HG02938 (cell line): ENCODE measurements around the gene HNRNPL.
A peak's percentile ranks its signal among the peaks of the same experiment; 100 is the strongest.
"Not testable (repeated sequence)": the region's sequence is repeated elsewhere in the genome, so short reads cannot be mapped to it uniquely, and the experiment has no call there.

ENCODE experiments used
- ATAC-seq: cut with Tn5 transposase; IDR thresholded peaks from one replicate; pipeline ENCODE4 v1.9.1; 2021; ENCODE audit warnings: mild to moderate bottlenecking, moderate library complexity; ENCODE audit not compliant: unreplicated experiment

The HNRNPL gene

GRCh38 chr19:38849860-38850435 lies at the start of gene HNRNPL:
HNRNPL (minus strand) TSS chr19:38849986; CDS start chr19:38849966, 20 bp downstream.
- ATAC-seq, result peak; percentile 57

- no peak for ATAC-seq
Observed at GRCh38 chr19:38898788-38899446, 49.1 kb upstream of the HNRNPL start.

GRCh38 chr19:38894968-38895367 lies 45.2 kb upstream of the HNRNPL start:
- no peak for ATAC-seq

DNA sequence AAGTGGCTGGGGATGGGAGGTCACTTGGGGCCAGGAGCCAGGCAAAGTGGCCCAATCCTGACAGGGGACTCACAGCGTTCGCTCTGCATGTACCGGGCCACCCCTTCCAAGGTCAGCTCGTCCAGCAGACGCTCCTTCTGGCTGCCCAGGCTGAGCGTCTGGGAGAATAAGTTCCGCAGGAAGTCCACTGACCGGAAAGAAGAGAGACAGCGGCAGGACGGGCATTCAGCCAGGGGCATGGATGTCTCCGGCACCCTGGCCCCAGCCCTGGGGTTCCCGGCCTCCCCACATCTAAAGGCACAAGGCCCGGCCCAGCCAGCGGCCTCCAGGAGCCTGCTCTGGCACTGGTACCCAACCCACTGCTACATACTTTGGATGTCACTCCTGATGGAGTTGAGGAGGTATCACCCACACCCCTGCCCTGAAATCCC lies 43.6 kb upstream of the HNRNPL start:
- no peak for ATAC-seq

GRCh38 chr19:38892841-38893240 lies 43.1 kb upstream of the HNRNPL start:
- ATAC-seq, result no peak

- no peak for ATAC-seq
Observed at GRCh38 chr19:38891771-38892170, 42.0 kb upstream of the HNRNPL start.

DNA sequence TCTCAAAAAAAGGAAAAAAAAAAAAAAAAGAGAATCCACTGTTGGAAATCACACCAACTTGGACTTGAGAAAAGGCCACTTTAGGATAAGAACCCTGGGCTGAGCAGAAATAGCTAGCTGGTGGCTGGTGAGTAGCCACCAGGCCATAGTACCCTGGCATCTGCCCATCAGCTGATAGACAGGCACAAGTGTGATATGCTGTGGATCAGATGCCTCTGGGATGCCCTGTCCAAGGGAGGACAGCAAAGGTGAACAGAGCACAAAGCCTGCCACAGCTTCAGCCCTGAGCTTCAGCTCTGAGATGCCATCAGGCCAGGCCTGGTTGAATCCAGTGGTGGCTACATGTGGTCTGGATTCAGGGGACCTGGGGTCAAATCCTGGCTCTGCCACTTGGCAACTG lies 40.9 kb upstream of the HNRNPL start:
- no peak for ATAC-seq

GRCh38 chr19:38889803-38890202 lies 40.0 kb upstream of the HNRNPL start:
- ATAC-seq, result no peak

DNA sequence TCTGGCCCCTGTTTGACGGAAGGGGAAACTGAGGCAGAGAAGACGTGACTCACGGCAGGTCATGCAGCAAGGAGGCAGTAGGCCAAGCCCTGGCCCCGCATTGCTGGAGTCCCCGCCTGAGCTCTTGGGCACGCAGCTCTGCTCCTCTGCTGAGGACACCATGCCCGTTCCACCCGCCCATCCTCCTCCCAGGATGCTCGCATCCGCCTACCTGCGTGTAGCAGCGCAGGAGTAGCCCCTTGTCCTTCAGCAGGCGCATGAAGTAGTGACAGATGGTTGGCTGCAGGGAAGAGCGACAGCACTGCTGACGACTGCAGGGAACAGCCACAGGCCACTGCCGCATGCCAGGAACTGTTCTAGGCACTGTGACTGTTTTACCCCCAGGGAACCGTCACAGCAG lies 39.1 kb upstream of the HNRNPL start:
- no peak for ATAC-seq

DNA sequence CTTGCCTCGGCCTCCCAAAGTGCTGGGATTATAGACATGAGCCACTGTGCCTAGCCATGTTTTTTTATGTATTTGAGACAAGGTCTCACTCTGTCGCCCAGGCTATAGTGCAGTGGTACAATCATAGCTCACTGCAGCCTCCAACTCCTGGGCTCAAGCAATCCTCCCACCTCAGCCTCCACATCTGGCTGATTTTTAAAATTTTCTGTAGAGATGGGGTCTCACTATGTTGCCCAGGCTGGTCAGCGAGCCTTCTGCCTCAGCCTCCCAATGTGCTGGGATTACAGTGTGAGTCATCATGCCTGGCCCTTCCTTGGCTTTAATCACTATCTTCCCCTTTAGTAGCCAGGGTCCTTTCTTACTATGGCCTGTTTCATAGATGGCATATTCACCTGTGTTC lies 34.9 kb upstream of the HNRNPL start:
- not testable (repeated sequence) for ATAC-seq

DNA sequence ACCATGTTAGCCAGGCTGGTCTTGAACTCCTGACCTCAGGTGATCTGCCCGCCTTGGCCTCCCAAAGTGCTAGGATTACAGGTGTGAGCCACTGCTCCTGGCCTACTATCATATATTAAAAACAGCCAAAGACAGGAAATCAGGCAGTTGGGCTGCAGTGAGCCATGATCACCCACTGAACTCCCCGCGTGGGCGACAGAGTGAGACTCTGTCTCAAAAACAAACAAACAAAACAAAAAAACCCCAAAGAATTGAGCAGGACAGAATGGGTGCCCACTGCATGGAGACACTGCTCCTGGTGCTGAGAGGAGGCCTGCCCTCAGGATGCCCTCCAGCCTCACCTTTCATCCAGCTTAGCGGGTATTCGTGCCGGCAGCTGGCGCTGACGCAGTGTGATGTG lies 33.5 kb upstream of the HNRNPL start:
- no peak for ATAC-seq

- no peak for ATAC-seq
Observed at GRCh38 chr19:38880882-38881609, 31.3 kb upstream of the HNRNPL start.

DNA sequence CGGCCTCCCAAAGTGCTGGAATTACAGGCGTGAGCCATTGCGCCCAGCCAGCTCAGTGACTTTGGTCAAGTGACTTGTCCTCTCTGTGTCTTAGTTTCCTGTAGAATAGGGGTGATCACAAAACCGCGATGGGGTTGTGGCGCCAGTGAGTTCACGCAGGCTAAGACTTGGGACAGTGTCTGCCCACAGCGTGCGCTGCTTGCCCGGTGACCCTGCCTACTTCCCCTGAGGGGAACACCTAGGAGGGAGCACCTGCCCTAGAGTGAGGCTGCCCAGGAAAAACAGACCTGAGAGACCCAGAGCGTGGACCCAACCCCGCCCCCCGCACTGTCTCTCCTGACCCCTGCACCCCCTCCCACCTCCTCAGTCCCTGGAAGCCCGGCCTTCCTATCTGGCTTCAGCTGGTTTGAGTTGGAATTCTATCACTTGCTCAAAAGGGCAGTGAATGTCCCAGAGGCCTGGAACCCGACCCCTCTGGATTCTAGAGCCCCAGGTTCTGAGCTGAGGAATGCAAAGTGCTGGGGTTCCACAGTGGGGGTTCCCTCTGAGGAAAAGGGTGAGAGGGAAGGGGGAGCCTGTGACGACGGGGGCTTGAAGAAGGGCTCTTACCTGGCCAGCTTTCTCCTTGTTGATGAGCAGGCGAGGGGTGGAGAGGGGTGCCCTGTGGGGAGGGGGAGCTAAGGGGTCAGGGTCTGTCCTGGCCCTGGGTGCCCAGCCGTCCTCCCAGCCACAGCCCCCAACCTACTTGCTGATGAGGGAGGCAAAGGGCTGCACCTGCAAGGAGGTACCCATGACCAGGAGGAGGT lies 30.5 kb upstream of the HNRNPL start:
- no peak for ATAC-seq

DNA sequence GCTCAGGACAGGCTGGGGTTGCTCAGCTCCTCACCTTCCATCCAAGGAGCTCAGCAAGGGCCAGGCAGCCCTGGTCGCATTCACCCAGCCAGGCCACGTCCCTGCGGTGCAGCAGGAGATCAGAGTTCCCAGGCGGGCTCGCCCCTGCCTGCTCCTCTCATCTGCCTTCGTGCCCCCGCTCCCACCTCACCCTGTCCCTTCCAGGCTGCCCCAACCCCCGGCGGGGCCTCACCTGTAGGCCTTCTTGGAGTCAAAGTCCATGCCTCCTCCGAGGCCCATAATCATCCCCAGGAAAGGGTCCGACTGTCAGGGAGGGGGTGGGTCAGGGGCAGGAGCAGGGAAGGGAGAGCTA lies 29.6 kb upstream of the HNRNPL start:
- ATAC-seq, result no peak

DNA sequence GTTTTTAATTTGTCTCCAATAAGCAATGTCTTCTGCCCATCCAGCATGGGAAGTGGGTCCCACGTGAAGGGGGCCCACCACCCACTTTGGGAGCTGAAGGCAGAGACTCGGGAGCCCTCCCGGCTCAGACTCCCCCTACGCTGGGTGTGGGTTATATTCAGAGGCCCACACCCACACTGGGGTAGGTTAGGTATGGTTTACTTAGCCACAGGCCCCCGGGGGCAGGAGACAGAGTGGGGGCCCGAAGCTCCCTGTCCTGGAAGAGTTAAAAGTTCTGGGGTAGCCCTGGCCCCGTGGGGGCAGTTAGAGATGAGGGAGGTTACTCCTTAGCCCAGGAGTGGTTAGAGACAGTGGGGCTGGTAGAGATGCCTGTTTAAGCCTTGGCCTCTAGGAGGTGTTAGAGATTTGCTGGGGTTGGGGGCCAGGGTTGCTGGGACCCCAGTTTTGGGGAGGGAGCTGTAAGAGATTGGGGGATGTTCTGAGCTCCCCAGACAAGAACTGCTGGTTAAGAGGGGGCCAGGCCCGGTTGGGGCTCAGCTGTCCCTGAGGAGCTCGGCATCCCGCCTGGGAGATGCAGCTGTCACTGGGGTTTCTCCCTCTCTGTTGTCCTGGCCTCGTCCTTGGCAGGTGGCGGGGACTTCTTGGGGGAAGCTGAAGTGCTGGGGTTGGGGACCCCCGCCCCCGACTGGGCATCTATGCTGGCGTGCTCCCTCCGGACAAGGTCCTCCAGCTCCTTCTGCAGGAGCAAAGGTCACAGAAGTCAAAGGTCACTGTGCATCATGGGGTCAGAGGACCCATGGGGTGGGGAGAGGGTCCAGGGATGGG lies 29.0 kb upstream of the HNRNPL start:
- no peak for ATAC-seq

DNA sequence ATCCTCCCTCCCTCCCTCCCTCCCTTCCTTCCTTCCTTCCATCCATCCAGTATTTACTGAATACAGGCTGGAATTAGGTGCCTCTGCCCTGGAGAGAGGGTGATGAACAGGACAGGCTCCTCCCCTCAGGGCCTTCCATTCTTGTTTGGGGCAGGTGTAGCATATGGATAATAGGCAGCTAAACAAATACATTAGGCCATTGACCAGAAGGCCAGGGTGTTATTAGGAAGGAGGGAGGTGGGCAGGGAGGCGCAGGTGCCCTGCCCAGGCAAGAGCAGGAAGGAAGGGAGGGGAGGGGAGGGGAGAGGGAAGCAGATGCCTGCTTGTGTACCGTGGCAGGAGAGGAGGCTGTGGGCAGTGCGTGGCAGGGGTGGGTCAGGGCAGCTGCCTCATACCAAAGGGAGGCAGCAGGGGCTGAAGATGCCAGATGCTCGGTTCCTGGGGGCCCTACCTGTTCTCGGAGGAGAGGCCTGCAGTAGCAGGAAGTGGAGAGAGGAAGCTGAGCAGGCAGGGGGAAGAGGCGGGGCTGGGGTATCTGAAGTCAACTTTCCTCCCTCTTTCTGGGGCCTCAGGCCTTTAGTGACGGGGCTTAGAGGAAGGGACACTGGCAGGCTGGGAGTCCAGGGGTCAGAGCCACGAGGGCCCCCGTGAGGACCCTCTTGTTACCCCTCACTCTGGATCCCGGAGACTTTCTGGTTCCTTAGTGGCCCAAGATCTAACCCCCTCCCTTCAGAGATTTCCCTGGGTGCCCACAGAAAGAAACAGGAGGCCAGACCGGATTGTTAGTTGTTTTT lies 28.2 kb upstream of the HNRNPL start, which contains the start of gene RINL:
Gene RINL, minus strand, starts transcription at position 495 of the 794 bp plus-strand sequence. CDS start 1,533 bp downstream, outside the sequence.
- ATAC-seq, result no peak

DNA sequence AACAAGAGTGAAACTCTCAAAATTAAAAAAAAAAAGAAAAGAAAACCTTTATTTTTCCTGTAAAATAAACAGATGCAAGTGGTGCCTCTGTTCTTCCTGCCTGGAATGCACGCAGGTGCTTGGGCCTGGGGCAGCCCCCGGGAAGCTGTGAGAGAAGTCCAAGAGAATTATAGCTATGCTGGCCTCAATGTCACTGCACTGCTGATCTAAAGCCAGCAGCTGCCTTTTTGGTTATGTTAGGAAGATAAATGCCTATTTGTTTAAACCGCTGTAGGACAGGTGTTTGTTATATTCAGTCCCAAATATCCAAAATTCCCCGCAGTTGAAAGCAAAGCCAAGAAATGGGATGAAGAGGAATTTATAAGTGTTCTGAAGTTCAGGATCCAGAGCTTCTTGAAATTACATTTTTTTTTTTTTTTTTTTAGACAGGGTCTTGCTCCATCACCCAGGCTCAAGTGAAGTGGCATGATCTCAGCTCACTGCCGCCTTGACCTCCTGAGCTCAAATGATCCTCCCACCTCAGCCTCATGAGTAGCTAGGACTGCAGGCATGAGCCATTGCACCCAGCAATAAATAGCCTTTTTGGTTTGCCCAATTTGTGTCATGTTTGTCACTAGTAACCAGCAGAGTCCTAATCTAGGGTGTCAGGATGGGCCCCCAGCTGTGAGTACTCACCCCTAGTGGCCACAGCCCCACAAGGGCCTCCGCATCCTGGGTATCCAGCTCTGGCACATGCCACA lies 26.0 kb upstream of the HNRNPL start:
- no peak for ATAC-seq

DNA sequence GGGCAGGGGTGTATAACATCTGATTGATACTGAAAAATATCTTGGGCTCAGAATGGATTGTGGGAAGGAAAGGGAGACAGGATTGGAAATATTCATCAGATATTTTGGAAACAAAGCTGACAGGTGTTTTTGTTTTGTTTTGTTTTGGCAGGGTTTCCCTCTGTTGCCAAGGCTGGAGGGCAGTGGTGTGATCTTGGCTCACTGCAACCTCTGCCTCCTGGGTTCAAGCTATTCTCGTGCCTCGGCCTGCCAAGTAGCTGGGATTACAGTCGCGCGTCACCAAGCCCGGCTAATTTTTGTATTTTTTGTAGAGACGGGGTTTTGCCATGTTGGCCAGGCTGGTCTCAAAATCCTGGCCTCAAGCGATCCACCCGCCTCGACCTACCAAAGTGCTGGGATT lies 23.6 kb upstream of the HNRNPL start:
- not testable (repeated sequence) for ATAC-seq

DNA sequence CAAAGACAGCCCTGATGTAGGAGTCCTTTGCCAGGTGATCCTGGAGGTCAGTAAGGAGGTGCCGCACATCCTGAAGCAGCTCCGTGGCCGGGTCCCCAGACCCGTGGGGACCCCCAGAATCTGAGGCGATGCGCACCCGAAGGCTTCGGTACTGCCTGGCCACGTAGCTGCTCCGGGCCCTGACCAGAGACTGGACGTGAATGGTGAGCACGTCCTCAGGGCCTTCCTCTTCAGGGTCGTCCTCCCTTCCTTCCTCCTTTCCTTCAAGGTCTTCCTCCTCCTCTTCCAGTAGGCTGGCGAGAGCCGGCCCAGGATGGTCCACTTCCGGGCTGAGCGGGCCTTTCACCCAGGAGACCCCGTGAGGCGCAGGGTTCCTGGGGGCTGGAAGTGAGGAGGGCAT lies 20.8 kb upstream of the HNRNPL start:
- no peak for ATAC-seq
